Caco-2 (cell line): ENCODE data around the gene CACNA2D2. TPM values are rescaled to one million over a fixed set of nuclear protein-coding genes. Genes with fewer than 3 reads are reported as not detected.

Experiments used
- BruUV-seq: library from RNA; stranded (reverse); fragments of 400-500 nt; replicated peaks from 2 replicates; lab custom pipeline; 2021; lab: Mats Ljungman, UMichigan
- CTCF ChIA-PET: fragments of 300-600 bp; sonication (Branson Sonifier 250); formaldehyde crosslinking; loops from one replicate; lab custom pipeline; 2022; ENCODE audit warnings: antibody characterized with exemption; lab: Charles Lee
- POLR2A ChIA-PET: fragments of 300-600 bp; sonication (Branson Sonifier 250); formaldehyde crosslinking; loops from one replicate; lab custom pipeline; 2022; ENCODE audit warnings: antibody characterized with exemption; lab: Charles Lee
- DNase-seq, 2 experiments: peaks; one replicate each; pipeline versions ENCODE4 v3.0.0 to v3.0.0-alpha.2; 2020 to 2022
- H3K27me3 ChIP-seq: replicated peaks from 2 replicates; pipeline ENCODE4 v1.6.0; 2011; ENCODE audit warnings: low read length; ENCODE audit not compliant: control insufficient read depth, insufficient read depth
- H3K36me3 ChIP-seq: 2 replicates; pipeline ENCODE4 v1.5.1; 2011; ENCODE audit warnings: low read length; ENCODE audit not compliant: control insufficient read depth, insufficient read depth
- H3K4me1 ChIP-seq: fragments of 250-450 bp; sonication (Bioruptor Pico); 2 replicates; pipeline ENCODE4 v1.5.1; 2020; ENCODE audit warnings: mild to moderate bottlenecking
- H3K4me3 ChIP-seq: 2 replicates; pipeline ENCODE4 v1.5.1; 2011; ENCODE audit warnings: low read depth, mild to moderate bottlenecking, control low read depth, low read length
- H3K9me3 ChIP-seq: fragments of 250-450 bp; sonication (Bioruptor Pico); 2 replicates; pipeline ENCODE4 v1.5.1; 2020; ENCODE audit warnings: mild to moderate bottlenecking, moderate library complexity
- H3K27ac Mint-ChIP-seq: one replicate; pipeline ENCODE4 v1.8.0; 2022; ENCODE audit warnings: mixed read lengths; ENCODE audit not compliant: unreplicated experiment
- H3K27me3 Mint-ChIP-seq: one replicate; pipeline ENCODE4 v1.8.0; 2022; ENCODE audit warnings: mixed read lengths; ENCODE audit not compliant: insufficient read depth, unreplicated experiment
- H3K36me3 Mint-ChIP-seq: one replicate; pipeline ENCODE4 v1.8.0; 2022; ENCODE audit warnings: mild to moderate bottlenecking, mixed read lengths; ENCODE audit not compliant: insufficient read depth, unreplicated experiment
- H3K4me1 Mint-ChIP-seq: one replicate; pipeline ENCODE4 v1.8.0; 2022; ENCODE audit warnings: low read depth, mixed read lengths; ENCODE audit not compliant: unreplicated experiment
- H3K4me3 Mint-ChIP-seq: one replicate; pipeline ENCODE4 v1.8.0; 2022; ENCODE audit warnings: mild to moderate bottlenecking, moderate library complexity, mixed read lengths; ENCODE audit not compliant: unreplicated experiment
- H3K9me3 Mint-ChIP-seq: one replicate; pipeline ENCODE4 v1.8.0; 2022; ENCODE audit warnings: mixed read lengths; ENCODE audit not compliant: unreplicated experiment
- CTCF ChIP-seq, 2 experiments: fragments of 200-600 bp in 1 of 2; IDR thresholded peaks; 1 replicate in 1 of 2; 2 replicates in 1 of 2; pipeline versions ENCODE4 v1.5.1 to v1.8.0; 2011 to 2022; ENCODE audit warnings: antibody characterized with exemption in 1 of 2, control low read depth in 1 of 2, inconsistent platforms in 1 of 2, low read depth in 1 of 2, low read length in 1 of 2, mild to moderate bottlenecking in 1 of 2, moderate library complexity in 1 of 2; ENCODE audit not compliant: insufficient read depth in 1 of 2, severe bottlenecking in 1 of 2, unreplicated experiment in 1 of 2
- intact Hi-C: fragments of 100-400 bp; cut with micrococcal nuclease; formaldehyde crosslinking; loops from one replicate; pipeline ENCODE4 v1.10.0; 2022; ENCODE audit not compliant: unreplicated experiment
- total RNA-seq: library from RNA; stranded (reverse); gene quantifications from 2 replicates; pipeline ENCODE4 v1.2.3, GENCODE V29; 2022

Gene CACNA2D2
- total RNA-seq, 1 experiment from 2014 or later, result 0.25 TPM

- no peak overlapping the region for H3K4me3 ChIP-seq
- Mint-ChIP-seq H3K4me3 (no peak overlapping the region), H3K27me3 (peaks cover 11% of the 10 kb centered on the region), H3K4me1 (no peaks in the 10 kb centered on the region), H3K27ac (no peak overlapping the region), H3K9me3 (no peaks in the 10 kb centered on the region), H3K36me3 (no peaks in the 10 kb centered on the region)
- ChIA-PET CTCF (no interaction called here), POLR2A (no interaction called here)
- no TSS peak for BruUV-seq
- DNase-seq, result no peak
- intact Hi-C loops, result no loop called here
- H3K9me3 ChIP-seq, result no peaks in the 10 kb centered on the region
- no peak for TF ChIP-seq CTCF (IDR thresholded peaks at IDR 0.05; ENCODE audit: insufficient read depth in 1 of 2, low read depth in 1 of 2, low read length in 1 of 2, severe bottlenecking in 1 of 2, unreplicated experiment in 1 of 2)
- H3K27me3 ChIP-seq, result no peaks in the 10 kb centered on the region; the same call in 1 of the 2 replicates
- no peaks in the 10 kb centered on the region for H3K36me3 ChIP-seq
- H3K4me1 ChIP-seq, result no peaks in the 10 kb centered on the region
These were observed 25.4 kb downstream of the CACNA2D2 start for GRCh38 chr3:50478051-50478450.

- no peak for DNase-seq
- H3K4me1 Mint-ChIP-seq, result no peaks in the 10 kb centered on the region
- intact Hi-C loops, result no loop called here
- H3K9me3 ChIP-seq, result no peaks in the 10 kb centered on the region
- ChIA-PET CTCF (no interaction called here), POLR2A (no interaction called here)
- peaks cover 24% of the 10 kb centered on the region for H3K27me3 Mint-ChIP-seq
- H3K4me3 ChIP-seq, result no peak overlapping the region
- H3K4me1 ChIP-seq, result no peaks in the 10 kb centered on the region
- H3K9me3 Mint-ChIP-seq, result no peaks in the 10 kb centered on the region
- no peak overlapping the region for H3K27ac Mint-ChIP-seq
- H3K36me3 ChIP-seq, result no peaks in the 10 kb centered on the region
- no peak overlapping the region for H3K4me3 Mint-ChIP-seq
- no peaks in the 10 kb centered on the region for H3K27me3 ChIP-seq
- H3K36me3 Mint-ChIP-seq, result no peaks in the 10 kb centered on the region
- TF ChIP-seq CTCF (IDR thresholded peaks at IDR 0.05; ENCODE audit: insufficient read depth in 1 of 2, low read depth in 1 of 2, low read length in 1 of 2, severe bottlenecking in 1 of 2, unreplicated experiment in 1 of 2), result no peak
- no TSS peak for BruUV-seq
These were observed 28.1 kb downstream of the CACNA2D2 start for GRCh38 chr3:50475348-50475747.

GRCh38 chr3:50474717-50475116 is 28.7 kb downstream of the CACNA2D2 start:
- Histone ChIP-seq H3K9me3 (no peaks in the 10 kb centered on the region), H3K4me1 (no peaks in the 10 kb centered on the region), H3K36me3 (no peaks in the 10 kb centered on the region), H3K27me3 (no peaks in the 10 kb centered on the region), H3K4me3 (no peak overlapping the region)
- CTCF ChIA-PET, result interaction anchor here (1.1 kb wide), 1 partner anchor 63 kb away, joined by 3 read pairs; no protein-coding TSS in a partner anchor
- H3K4me3 Mint-ChIP-seq, result no peak overlapping the region
- DNase-seq, result no peak
- no peaks in the 10 kb centered on the region for H3K36me3 Mint-ChIP-seq
- H3K4me1 Mint-ChIP-seq, result no peaks in the 10 kb centered on the region
- no peak overlapping the region for H3K27ac Mint-ChIP-seq
- no peaks in the 10 kb centered on the region for H3K9me3 Mint-ChIP-seq
- no TSS peak for BruUV-seq
- POLR2A ChIA-PET, result no interaction called here
- intact Hi-C loops, result no loop called here
- peaks cover 24% of the 10 kb centered on the region for H3K27me3 Mint-ChIP-seq
- no peak for TF ChIP-seq CTCF (IDR thresholded peaks at IDR 0.05; ENCODE audit: insufficient read depth in 1 of 2, low read depth in 1 of 2, low read length in 1 of 2, severe bottlenecking in 1 of 2, unreplicated experiment in 1 of 2)
